Bronchial epithelial cell (primary cell): ENCODE data around the gene SUPT20H. TPM values are rescaled to one million over a fixed set of nuclear protein-coding genes. Genes with fewer than 3 reads are reported as not detected.

ENCODE experiments used
- DNase-seq: peaks from one replicate; pipeline ENCODE4 v3.0.0-alpha.2; 2010; ENCODE audit warnings: low read depth
- FAIRE-seq: peaks from 2 replicates; lab custom pipeline; 2011; peaks lifted over from hg19 to GRCh38; lab: Jason Lieb, UNC
- H3K27me3 ChIP-seq: 2 replicates; pipeline ENCODE4 v1.5.1; 2011; ENCODE audit warnings: low read length; ENCODE audit not compliant: control insufficient read depth, insufficient read depth
- H3K36me3 ChIP-seq: 2 replicates; pipeline ENCODE4 v1.5.1; 2011; ENCODE audit warnings: low read length; ENCODE audit not compliant: control insufficient read depth, insufficient read depth
- H3K4me3 ChIP-seq: 2 replicates; pipeline ENCODE4 v1.5.1; 2011; ENCODE audit warnings: mild to moderate bottlenecking, low read depth, low read length, control low read depth
- total RNA-seq: library from RNA; depleted of rRNA; stranded (reverse); fragments of >200 nt; gene quantifications from 2 replicates; pipeline ENCODE4 v1.2.1, GENCODE V29; 2014
- TF ChIP-seq, protein P1 (sequence below): IDR thresholded peaks from 2 replicates; pipeline ENCODE4 v1.5.1; 2011; ENCODE audit warnings: mild to moderate bottlenecking, moderate library complexity, low read length, control low read depth, inconsistent platforms; ENCODE audit not compliant: insufficient read depth, severe bottlenecking

SUPT20H gene
- total RNA-seq, 1 donor from 2014 or later = 28.7 TPM

DNA sequence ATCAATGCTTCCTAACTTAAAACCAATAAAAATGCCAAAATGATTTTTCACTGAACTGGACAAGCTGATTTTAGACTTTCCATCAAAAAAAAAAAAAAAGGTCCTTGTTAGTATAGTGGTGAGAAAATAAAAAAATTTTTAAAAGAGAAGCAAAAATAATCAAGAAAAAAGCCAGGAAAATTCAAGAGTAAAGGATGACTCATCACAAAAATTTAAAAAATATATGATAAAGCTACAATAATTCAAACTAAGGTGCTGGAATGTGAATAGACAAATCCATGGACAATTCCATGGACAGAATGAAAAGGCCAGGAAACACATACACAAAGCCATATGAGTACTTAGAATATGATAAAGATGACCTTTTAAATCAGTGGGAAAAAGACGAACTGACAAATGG is 86.5 kb downstream of the SUPT20H start:
- no peak for FAIRE-seq
- TF ChIP-seq, protein P1, sequence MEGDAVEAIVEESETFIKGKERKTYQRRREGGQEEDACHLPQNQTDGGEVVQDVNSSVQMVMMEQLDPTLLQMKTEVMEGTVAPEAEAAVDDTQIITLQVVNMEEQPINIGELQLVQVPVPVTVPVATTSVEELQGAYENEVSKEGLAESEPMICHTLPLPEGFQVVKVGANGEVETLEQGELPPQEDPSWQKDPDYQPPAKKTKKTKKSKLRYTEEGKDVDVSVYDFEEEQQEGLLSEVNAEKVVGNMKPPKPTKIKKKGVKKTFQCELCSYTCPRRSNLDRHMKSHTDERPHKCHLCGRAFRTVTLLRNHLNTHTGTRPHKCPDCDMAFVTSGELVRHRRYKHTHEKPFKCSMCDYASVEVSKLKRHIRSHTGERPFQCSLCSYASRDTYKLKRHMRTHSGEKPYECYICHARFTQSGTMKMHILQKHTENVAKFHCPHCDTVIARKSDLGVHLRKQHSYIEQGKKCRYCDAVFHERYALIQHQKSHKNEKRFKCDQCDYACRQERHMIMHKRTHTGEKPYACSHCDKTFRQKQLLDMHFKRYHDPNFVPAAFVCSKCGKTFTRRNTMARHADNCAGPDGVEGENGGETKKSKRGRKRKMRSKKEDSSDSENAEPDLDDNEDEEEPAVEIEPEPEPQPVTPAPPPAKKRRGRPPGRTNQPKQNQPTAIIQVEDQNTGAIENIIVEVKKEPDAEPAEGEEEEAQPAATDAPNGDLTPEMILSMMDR = no peak
- no peak for DNase-seq
- Histone ChIP-seq H3K4me3 (no peak overlapping the region), H3K36me3 (peaks cover 2% of the 10 kb centered on the region), H3K27me3 (no peaks in the 10 kb centered on the region)

DNA sequence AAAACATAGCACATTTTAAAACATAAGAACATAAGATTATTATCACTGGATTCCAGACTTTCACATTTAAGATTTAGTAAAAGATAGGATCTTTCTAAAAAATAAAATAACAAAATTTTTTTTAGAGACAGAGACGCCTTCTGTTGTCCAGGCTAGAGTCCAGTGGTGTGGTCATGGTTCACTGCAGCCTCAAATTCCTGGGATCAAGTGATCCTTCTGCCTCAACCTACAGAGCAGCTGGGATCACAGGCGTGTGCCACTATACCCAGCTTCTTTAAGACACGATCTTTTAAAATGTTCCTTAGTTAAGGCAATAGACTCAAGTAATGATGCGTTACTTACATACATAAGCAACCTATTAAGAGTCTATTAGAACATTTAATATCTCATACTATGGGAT is 93.1 kb downstream of the SUPT20H start:
- no peaks in the 10 kb centered on the region for H3K27me3 ChIP-seq
- FAIRE-seq (no peak), DNase-seq (no peak)
- peaks cover 7% of the 10 kb centered on the region for H3K36me3 ChIP-seq
- H3K4me3 ChIP-seq = no peak overlapping the region
- TF ChIP-seq, protein P1 = no peak

DNA sequence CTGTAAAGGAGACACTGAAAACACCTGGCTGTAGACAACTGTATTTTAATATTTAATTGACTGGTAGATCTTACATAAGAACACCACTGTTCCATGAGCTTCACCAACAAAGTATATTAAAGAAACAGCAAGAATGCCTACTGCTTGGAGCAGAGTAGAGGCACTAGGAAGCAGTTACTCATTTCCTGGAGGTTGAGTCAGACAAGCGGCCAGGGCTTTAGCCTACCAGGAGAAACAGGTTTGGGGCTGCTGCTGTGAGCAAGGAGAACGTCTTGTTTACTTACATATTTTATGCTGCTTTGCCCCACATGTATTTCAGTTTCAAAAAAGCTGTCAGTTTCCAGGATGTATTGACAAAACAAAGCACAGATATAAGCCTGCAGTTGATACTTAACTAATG is 93.7 kb downstream of the SUPT20H start:
- DNase-seq = peak; percentile 95
- Histone ChIP-seq H3K36me3 (peaks cover 9% of the 10 kb centered on the region), H3K4me3 (no peak overlapping the region), H3K27me3 (no peaks in the 10 kb centered on the region)
- no peak for FAIRE-seq
- TF ChIP-seq, protein P1 = no peak

DNA sequence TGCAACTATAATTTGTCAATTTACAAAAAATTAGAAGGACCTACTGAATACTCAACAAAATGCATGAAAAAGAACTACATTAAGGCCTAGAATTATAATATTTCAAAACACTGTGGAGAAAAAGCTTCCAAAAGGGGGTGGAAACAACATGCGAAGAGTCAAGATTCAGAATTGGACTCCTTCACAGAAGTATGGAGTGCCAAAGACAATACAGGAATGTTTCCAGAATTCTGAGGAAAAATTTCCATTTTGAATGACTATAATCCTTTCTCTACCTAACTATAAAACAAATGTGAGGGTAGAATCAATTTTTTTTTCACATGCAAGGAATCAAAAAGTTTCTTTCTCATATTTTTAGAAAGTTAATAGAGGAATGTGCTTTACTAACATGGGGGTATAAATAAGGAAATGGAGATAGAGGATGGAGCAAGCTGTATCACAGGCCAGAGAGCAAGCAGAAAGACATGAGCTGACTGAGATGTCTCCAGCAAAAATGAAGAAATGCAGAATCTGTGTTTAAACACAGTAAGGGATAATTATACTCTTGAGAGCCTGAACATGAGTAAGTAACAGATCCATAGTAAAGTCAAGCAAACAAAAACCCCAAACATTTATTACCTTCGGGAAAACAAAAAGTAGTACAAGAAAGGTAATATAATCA is 99.9 kb downstream of the SUPT20H start:
- Histone ChIP-seq H3K27me3 (no peaks in the 10 kb centered on the region), H3K4me3 (no peak overlapping the region), H3K36me3 (peaks cover 6% of the 10 kb centered on the region)
- TF ChIP-seq, protein P1 = no peak
- DNase-seq = no peak
- no peak for FAIRE-seq

Other genes starting within 250 kb of the SUPT20H start
- 0.53 and 1.5 TPM in 2 replicates for gene RFXAP, start 240.5 kb downstream of the SUPT20H start, total RNA-seq
- gene SMAD9, start 139.4 kb downstream of the SUPT20H start, total RNA-seq = 0.79 and 2.8 TPM in 2 replicates
- 49.3 and 57.9 TPM in 2 replicates for gene ALG5, start 60.3 kb downstream of the SUPT20H start, total RNA-seq
- gene EXOSC8, start 58.9 kb downstream of the SUPT20H start, total RNA-seq = 36.3 and 62.1 TPM in 2 replicates
- not detected in 2 replicates for gene CSNK1A1L, start 46.0 kb upstream of the SUPT20H start, total RNA-seq